GM19397 (cell line): ENCODE results near the gene CCDC138.

Experiments used
- ATAC-seq: cut with Tn5 transposase; IDR thresholded peaks from one replicate; pipeline ENCODE4 v1.9.1; 2021; ENCODE audit warnings: mild to moderate bottlenecking, moderate library complexity; ENCODE audit not compliant: unreplicated experiment

The CCDC138 gene

DNA sequence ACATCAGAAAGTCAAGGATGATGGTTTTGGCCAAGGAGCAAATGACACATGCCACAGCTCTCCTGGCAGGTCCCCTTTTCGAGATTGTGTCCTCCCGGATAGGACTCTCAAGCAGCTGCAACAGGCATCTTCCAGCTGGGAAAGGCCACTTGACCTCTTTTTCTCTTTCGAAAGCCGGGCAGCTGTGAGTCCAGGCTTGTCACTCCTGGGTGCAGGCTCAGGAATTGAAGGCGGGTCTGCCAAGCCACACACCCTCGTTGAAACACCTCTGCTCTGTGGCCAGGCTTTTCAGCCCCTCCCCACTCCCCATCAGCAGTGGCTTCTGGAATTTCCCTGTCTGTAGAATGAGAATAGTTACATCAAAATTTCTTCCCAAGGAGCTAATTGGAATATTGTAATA is 98.0 kb downstream of the CCDC138 start:
- no peak for ATAC-seq

DNA sequence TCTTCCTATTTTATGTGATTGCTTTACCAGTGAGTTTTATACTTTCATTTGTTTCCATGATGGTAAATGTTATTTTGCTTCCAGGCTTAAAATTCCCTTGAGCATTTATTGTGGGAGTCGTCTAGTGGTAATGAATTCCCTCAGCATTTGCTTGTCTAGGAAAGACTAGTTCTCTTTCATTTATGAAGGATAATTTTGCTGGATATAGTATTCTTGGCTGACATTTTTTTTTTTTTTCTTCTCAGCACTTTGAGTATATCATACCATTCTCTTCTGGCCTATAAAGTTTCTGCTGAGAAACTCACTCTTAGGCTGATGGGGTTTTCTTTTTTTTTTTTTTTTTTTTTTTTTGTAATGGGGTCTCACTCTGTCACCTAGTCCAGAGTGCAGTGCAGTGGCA is 103.3 kb downstream of the CCDC138 start:
- no peak for ATAC-seq

DNA sequence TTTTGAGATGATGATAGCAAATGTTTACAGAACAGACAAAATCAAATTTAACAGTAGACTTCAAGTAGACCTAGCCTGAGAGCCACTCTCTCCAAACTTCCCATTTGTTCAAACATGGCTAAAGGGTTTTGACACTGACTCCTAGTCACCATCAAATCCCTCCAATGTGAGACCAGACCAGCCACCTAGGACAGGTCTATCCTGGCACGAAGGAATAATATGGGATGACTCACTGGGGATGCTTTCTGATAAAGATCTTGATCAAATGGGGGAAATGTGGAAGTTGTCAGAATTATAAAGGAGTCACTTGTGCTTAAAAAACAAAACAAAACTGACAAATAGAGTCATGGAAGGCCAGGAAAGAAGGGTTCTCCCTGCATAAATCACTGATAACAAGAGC is 106.7 kb downstream of the CCDC138 start:
- no peak for ATAC-seq

DNA sequence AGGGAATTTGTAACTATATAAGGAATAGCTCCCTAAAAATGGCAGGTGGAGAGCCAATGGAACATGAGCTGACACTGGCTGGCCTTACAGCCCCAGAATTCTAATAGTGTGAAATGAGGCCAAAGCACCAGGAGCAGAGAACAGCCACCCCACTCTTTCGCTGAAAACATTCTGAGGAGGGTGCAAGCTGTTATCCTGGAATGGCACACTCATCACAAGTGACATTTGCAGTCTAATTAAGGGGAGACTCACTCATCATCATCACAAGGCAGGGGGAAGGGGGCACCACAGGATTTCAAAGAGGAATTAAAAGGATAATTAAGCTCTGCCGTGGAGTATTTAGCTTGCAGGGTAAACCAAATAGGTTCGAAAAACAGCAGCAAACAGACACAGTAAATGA is 108.2 kb downstream of the CCDC138 start:
- no peak for ATAC-seq

DNA sequence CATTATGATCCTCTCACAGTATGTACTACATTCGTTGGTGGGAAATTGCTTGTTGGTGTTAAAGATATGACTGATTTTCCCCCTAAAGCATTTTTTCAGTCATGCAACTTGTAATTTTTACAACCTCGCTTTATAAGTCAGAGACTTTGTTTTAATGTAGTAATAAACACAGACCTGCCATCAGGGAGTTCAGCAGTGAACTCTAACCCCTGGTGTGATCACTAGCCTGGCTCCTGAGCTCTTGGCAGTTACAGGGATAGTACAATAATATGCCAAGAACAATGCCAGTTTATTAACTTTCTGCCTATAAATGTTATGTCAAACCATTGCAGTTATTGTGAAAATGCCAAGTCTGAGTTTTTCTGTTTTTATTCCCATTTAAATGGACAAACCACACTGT is 108.6 kb downstream of the CCDC138 start:
- no peak for ATAC-seq

DNA sequence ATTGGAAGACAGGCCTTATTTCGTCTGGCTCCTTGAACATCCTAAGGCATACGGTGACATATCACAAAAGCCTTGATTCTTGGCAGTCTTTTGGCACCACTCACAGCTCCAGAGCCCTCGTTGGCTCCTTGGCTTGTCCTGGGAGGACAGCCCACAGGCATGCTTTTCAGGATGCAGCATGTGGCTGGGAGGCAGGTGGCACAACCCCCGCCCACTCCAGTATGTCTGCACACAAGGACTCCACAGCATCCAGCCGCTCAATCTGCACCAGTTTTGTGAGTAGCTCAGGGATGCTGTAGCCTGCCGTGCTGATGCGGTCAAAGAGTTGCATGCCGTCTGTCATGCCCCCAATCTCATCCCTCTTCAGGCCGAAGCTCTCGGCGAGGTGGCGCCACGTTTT is 110.2 kb downstream of the CCDC138 start:
- no peak for ATAC-seq

DNA sequence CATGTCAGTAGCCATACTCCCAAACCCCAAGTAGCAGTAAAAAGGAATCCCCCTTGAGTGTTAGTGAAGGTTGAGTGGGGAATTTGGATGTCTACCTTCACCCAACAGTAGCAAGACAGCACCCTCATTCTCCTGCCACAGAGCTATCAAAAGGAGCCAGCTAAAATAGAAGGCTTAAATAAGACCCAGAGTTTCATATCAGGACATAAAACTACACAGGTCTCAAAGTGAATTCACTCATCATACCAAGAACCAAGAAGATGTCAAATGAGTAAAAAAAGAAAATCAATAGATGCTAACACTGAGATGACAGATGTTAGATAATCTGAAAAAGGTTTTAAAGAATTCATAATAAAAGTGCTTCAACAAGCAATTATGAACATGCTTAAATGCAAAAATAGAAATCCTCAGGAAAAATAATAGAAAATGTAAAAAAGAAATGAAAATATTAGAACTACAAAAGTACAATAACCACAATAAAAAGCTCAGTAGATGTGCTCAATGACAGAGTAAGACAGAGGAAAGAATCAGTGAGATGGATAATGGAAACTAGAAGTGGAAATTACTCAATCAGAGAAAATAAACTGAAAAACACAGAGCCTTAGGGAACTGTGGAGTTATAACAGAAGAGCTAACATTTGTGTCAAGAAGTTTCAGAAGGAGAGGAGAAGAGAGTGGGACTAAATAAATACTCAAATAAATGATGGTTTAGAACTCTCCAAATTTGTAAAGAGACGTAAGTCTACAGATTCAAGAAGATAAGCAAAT is 111.9 kb downstream of the CCDC138 start:
- ATAC-seq, result no peak

DNA sequence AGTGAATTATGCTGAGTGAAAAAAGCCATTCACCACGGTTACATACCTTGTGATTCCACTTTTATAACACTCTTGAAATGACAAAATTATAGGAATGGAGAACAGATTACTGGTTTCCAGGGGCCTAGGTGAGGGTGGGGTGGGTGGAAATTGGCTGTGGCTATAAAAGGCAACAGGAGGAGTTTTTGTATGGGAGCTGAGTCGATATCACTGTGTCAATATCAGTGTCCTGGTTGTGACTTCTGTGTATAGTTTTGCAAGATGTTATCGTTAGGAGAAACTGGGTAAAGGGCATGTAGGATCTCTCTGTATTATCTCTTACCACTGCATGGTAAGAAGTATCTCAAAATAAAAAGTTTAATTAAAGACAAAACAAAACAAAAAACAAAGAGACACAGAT is 118.1 kb downstream of the CCDC138 start:
- ATAC-seq, result no peak

DNA sequence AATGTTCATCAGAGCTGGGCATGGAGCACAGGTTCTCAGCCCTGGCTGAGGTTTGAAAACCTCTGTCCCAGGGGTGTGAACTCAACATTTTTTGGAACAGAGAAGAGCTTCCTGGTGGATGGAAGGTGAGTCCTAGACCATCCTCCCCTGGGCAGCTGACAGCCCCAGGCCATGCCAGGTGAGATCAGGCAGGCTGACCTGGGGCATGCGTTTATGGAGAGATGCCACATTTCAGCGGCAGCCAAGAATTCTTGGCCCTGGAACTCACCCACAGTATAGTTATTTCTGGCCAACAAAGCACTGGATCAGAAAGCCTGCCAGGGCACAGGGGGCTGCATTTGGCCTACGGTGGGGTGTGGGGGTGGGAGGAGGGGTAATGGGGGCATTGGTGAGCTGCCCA is 118.6 kb downstream of the CCDC138 start:
- ATAC-seq, result no peak

DNA sequence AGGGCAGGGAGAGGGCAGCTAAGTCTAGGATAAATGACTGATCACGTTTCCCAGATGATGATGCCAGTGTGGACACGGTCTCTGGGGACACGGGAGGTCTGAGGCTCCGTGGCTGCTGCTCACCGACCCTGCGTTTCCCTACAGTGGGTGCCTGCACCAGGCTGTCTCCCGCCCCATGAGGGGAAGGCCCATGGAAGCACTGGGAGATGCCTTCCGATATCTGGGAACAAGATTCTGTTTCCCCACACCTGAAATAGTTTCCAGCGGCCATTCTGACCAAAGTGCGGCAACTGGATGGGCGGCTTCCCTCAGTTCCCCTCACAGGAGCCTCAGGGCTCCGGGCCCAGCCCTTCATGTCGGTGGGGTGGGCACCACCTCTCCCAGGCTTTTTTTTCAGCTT is 119.3 kb downstream of the CCDC138 start:
- no peak for ATAC-seq

DNA sequence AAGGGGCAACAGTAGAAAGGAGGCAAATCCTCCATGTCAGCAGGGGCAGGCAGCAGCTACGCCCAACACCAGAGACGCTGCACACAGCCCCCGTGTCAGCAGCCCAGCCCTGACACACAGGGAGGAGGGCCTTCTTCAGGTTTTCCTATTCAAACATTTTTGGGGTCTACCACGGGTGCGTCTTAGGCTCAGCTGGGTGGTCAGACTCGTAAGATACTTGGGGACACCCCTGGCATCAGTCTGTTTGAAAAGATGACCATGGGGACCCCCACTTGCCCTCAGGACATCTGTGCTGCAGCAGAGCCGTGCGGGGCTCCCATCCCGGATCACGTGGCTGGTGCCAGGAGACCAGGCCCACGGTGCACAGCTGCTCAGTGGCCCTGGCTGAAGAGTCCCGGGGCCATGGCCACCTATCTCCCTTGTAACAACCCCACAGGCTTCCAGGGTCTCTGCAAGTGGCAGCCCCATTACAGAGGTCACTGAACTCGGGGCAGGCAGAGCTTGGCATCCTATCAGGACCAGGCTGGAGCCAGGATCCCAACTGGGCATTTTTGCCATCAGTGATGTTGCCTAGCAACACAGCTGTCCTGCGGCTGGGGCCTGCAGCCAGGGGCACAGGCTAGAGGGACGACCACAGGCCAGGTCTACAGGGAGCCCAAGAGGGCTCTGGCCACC is 120.0 kb downstream of the CCDC138 start:
- ATAC-seq, result no peak

DNA sequence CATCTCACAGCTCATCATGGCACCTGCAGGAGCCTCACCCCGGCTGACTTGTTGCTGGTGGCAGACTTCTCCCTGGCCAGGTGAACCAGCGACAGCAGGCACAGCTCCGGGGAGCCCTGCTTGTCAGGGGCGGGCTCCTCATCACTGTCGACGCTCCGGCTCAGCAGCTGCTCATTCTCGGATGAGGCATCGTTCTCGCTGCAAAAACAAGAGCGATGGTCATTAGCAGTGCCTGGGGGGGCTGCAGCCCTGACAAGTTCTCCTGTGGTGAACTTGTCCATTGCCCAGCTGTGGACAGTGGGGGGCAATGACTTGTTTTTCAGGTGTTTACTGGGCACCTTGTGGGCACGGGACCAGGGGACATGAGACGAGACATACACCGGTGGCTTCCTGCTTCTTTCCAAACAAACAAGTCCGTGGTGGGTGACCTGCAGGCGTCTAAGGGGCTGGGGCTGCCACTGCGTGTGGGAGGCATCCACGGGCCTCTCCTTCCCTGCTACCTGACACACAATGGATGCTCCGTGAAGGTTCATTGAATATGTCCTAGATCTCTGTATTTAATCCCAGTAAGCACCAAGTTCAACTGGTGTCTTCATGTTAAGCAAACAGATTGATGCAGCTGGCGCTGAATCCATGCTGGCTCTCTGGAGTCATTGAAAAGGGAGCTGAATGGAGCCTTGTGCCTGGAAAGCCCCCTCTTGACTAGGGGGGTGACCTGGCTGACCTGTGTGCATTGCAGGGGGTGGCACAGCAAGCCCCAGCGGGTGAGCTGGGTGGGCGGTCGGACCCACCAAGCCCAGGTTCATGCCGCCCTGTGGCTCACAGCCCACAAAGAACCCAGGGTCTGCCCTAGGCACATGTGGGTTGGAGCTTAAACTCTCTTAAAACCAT is 121.5 kb downstream of the CCDC138 start:
- no peak for ATAC-seq

DNA sequence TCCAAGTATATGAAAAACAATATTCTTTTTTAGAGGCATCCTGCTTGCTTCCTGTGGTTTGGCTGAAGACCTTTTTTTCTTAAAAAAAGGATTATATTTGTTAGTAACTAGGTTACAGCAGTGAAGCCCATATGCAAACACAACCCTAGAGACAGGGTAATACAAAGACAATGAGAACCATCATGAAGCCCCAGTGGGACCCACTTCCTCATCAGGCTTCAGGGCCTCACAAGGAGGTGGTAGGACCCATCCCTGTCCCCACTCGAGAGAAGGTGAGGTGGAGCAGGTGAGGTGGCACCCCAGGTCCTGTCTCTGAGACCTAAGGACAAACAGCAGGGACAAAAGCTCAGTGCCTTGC is 122.1 kb downstream of the CCDC138 start:
- no peak for ATAC-seq

DNA sequence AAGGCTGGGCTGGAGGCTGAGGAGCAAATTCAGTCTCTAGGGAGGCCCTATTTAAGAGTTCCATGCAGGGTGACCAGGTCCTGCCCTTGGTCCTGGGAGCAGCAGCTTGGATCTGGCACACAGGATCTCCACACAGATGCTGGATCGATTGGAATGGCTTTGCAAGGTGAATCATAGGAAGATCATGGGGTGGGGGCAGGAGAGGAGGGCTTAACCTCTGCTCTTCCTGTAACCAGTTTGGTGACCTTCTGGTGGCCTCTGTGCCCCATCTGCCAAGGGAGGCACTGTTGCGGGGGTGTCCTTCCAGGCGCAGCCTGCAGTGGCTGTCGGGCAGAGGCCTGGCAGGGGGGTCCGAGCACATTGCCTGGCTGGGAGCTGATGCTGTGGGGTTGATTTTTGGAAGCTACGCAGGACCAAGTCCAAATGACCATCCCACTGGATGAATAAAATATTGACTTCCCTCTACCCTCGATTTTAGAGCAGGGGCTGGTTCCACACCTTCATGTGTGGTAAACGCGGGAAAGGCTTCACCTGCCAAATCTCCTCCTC is 122.8 kb downstream of the CCDC138 start:
- ATAC-seq, result no peak

DNA sequence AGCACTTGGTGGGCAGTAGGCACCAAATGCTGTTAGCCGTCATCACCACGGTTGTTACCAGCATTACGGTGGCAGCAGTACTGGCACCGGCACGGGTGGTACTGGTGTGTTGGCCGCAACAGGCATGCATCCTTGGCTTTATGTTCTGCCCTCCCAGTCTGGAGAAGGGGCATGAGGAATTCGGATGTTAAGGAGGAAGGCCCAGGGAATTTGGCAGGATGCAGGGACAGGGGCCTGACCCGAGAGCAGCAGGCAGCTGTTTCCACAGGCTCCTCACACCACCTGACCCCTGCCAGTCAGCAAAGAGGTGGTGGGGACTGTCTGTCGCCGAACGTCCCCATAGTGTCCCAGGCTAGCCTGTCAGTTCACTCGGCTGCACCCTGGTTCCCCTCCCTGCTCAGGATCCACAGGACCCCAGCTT is 123.5 kb downstream of the CCDC138 start:
- no peak for ATAC-seq

DNA sequence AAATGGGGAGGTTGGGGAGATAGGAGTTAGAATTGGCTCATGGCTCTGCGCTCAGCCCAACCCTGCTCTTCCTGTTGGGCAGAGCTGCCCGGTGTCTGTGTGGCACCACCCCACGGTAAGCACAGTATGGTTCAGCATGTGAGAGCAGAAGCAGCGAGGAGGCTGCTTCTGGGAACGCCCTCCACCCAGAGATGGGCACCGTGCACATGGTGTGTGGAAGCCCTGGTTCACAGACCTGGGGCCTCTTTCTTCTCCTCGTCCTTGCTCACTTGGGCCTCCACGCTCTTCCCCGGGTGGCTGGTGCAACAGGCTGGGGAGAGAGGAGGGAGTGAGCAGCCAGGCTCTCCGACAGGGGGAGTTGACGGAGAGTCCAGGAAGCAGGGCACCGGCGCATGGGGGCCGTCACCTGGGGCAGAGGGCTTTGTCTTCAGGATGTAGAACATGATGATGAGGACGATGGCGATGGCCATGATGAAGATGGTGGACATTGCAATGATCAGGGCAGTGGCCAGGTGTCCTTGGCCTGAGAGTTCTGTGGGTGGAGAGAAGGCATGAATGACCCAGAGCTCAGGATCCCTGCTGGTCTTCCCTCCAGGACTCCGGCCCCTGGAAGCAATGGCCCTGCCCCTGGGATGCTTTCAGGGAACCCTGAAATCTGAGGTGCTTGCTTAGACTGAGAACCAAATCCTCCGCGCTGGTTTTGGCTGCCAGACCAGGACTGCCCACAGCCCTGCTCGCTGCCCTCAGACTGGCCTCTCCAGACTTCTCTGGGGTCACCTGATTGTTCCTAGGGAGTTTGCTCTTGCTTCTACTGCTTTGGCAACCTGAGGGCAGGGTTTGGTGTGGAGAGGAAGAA is 124.2 kb downstream of the CCDC138 start:
- ATAC-seq, result no peak

DNA sequence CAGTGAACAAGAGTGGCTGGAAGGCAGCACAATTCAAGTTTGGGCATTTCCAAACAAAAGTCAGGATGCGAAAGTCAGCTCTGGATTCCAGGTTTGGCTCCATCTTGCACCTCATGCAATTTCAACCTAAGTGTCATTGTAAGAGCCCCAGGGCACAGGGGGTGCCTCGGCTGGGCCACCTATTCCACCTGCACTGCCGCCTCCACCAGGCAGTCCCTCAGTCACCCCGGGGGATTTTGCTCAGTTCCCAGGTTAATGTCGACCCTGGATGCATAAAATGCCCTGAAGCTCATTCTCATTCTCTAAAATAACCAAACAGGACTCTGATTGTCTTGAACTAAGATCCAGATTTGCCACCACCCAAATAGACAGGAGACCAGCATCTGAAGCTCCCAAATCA is 124.8 kb downstream of the CCDC138 start:
- no peak for ATAC-seq

DNA sequence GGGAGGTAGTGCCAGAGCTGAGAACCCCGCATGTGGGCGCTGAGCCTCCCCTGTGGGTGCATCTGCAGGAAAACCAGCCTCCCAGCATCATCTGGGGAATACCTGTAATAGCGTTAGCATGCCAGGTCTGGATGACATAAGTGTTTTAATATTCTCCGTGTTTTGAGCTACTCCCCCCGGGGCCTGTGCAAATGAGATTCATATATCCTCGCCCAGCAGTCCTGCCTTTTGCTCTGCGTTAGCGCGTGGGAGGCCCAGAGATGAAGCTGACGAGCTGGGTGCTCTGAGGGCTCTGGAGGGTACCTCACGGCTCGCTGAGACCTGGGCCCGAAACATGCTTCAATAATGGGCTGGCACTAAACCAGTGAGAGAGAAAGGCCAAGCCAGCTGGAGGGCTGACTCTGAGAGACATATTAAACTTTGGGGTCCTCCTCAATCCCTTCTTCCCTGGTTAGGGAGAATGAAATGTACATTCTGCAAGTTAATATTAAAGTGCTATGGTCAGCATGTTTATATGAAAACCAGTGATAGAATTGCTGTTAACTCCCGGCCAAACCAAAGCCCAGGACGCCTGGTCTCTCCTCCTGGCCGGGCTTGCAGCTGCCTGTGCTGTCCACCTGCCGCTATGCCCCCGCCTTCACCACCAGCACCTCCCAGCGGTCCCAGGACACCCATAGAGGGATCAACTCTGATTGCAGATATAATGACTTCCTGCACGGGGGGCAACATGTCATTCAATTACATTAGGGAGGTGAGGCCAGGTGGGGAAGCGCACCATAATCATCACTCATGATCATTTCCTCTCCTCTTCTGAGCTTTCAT is 125.4 kb downstream of the CCDC138 start:
- no peak for ATAC-seq

DNA sequence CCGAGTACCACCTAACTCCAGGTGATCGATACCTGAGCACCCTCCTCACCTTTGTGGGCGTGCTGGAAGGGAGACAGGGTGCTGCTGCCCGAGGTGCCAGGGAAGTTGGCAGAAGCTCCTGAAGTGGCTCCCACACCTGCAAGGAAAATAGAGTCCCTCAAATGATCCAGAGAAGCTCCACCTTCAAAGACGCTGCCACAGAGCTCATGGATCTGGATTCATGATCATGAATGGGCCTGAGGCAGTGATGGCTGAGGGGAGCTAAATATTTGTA is 126.0 kb downstream of the CCDC138 start:
- ATAC-seq, result no peak
